GM19099 (cell line): ENCODE results near the gene GMDS.

Experiments used
- POLR2A ChIP-seq: IDR thresholded peaks from 3 replicates; pipeline ENCODE4 v1.6.1; 2011; ENCODE audit warnings: low read depth; ENCODE audit not compliant: insufficient read length; ENCODE audit errors: extremely low read depth

The GMDS gene

GRCh38 chr6:2148748-2149147 lies 96.7 kb downstream of the GMDS start:
- no peak for TF ChIP-seq POLR2A

- TF ChIP-seq POLR2A: no peak
These were observed 97.5 kb downstream of the GMDS start for GRCh38 chr6:2147766-2148448.

- TF ChIP-seq POLR2A: no peak
These were observed 98.1 kb downstream of the GMDS start for GRCh38 chr6:2147261-2147660.

GRCh38 chr6:2144210-2144609 lies 101.2 kb downstream of the GMDS start:
- no peak for TF ChIP-seq POLR2A

GRCh38 chr6:2141644-2142290 lies 103.6 kb downstream of the GMDS start:
- no peak for TF ChIP-seq POLR2A

- TF ChIP-seq POLR2A: no peak
These were observed 104.8 kb downstream of the GMDS start for GRCh38 chr6:2140438-2141128.

GRCh38 chr6:2135401-2135800 lies 110.0 kb downstream of the GMDS start:
- no peak for TF ChIP-seq POLR2A

- no peak for TF ChIP-seq POLR2A
These were observed 110.9 kb downstream of the GMDS start for GRCh38 chr6:2134554-2134953.

GRCh38 chr6:2133716-2134310 lies 111.6 kb downstream of the GMDS start:
- no peak for TF ChIP-seq POLR2A

- TF ChIP-seq POLR2A: no peak
These were observed 112.5 kb downstream of the GMDS start for GRCh38 chr6:2132916-2133315.

- TF ChIP-seq POLR2A: no peak
These were observed 113.0 kb downstream of the GMDS start for GRCh38 chr6:2132416-2132815.

- TF ChIP-seq POLR2A: no peak
These were observed 116.2 kb downstream of the GMDS start for GRCh38 chr6:2129182-2129621.

- TF ChIP-seq POLR2A: no peak
These were observed 117.9 kb downstream of the GMDS start for GRCh38 chr6:2127484-2127911.

GRCh38 chr6:2126351-2126750 lies 119.1 kb downstream of the GMDS start:
- no peak for TF ChIP-seq POLR2A

GRCh38 chr6:2125158-2125557 lies 120.2 kb downstream of the GMDS start:
- TF ChIP-seq POLR2A: no peak

- no peak for TF ChIP-seq POLR2A
These were observed 121.1 kb downstream of the GMDS start for GRCh38 chr6:2124260-2124709.

GRCh38 chr6:2120912-2121311 lies 124.5 kb downstream of the GMDS start:
- no peak for TF ChIP-seq POLR2A
